CD4-positive, alpha-beta T cell (primary cell): ENCODE measurements around the gene ZNF609. TPM values are rescaled to one million over a fixed set of nuclear protein-coding genes. Genes with fewer than 3 reads are reported as not detected.

Source experiments
- ATAC-seq: fragments of 200-7000 bp; cut with Tn5 transposase; one replicate; pipeline ENCODE4 v1.10.0; 2022; ENCODE audit warnings: mild to moderate bottlenecking; ENCODE audit not compliant: poor library complexity
- CTCF ChIA-PET: fragments of 350-600 bp; sonication (Branson Sonifier 250); formaldehyde crosslinking; loops from one replicate; lab custom pipeline; 2021; ENCODE audit warnings: antibody characterized with exemption, inconsistent platforms; lab: Charles Lee
- POLR2A ChIA-PET: fragments of 350-600 bp; sonication (Branson Sonifier 250); formaldehyde crosslinking; loops from one replicate; lab custom pipeline; 2021; ENCODE audit warnings: antibody characterized with exemption, inconsistent platforms; lab: Charles Lee
- DNase-seq, 14 experiments: peaks; one replicate each; pipeline ENCODE4 v3.0.0-alpha.2; 2013 to 2020; ENCODE audit warnings: mixed read lengths in 2 of 14
- H3K27ac ChIP-seq, 2 donors: one replicate each; pipeline versions ENCODE4 v1.5.1 to v1.7.0; 2013; ENCODE audit warnings: low read length in 2 of 2, low read depth in 1 of 2, mild to moderate bottlenecking in 1 of 2
- H3K27me3 ChIP-seq, 2 experiments: 1 replicate in 1 of 2; 2 replicates in 1 of 2; pipeline versions ENCODE4 v1.6.1 to v1.7.0; 2013; ENCODE audit warnings: low read length in 2 of 2, control low read depth in 1 of 2, mild to moderate bottlenecking in 1 of 2, moderate library complexity in 1 of 2; ENCODE audit not compliant: insufficient read depth in 2 of 2, control insufficient read depth in 1 of 2
- H3K36me3 ChIP-seq: one replicate; pipeline ENCODE4 v1.6.1; 2013; ENCODE audit warnings: low read length, control low read depth; ENCODE audit not compliant: insufficient read depth
- H3K4me1 ChIP-seq: one replicate; pipeline ENCODE4 v1.6.1; 2013; ENCODE audit warnings: low read length, control low read depth; ENCODE audit not compliant: insufficient read depth
- H3K4me3 ChIP-seq: one replicate; pipeline ENCODE4 v1.5.1; 2013; ENCODE audit warnings: mild to moderate bottlenecking, low read length, moderate library complexity
- H3K9me3 ChIP-seq, 2 experiments: 1 replicate in 1 of 2; 2 replicates in 1 of 2; pipeline versions ENCODE4 v1.6.1 to v1.7.0; 2013; ENCODE audit warnings: low read length in 2 of 2, mild to moderate bottlenecking in 2 of 2, control low read depth in 1 of 2, moderate library complexity in 1 of 2; ENCODE audit not compliant: control insufficient read depth in 1 of 2, insufficient read depth in 1 of 2
- H3K27ac Mint-ChIP-seq: one replicate; pipeline ENCODE4 v1.8.0; 2020; ENCODE audit warnings: mixed read lengths
- H3K27me3 Mint-ChIP-seq: one replicate; pipeline ENCODE4 v1.8.0; 2021; ENCODE audit warnings: mixed read lengths
- H3K36me3 Mint-ChIP-seq: one replicate; pipeline ENCODE4 v1.8.0; 2021; ENCODE audit warnings: low read depth, mixed read lengths
- H3K4me1 Mint-ChIP-seq: one replicate; pipeline ENCODE4 v1.8.0; 2021; ENCODE audit warnings: low read depth, mixed read lengths
- H3K4me3 Mint-ChIP-seq: one replicate; pipeline ENCODE4 v1.8.0; 2020; ENCODE audit warnings: mild to moderate bottlenecking, mixed read lengths
- H3K9me3 Mint-ChIP-seq: one replicate; pipeline ENCODE4 v1.8.0; 2020; ENCODE audit warnings: mixed read lengths
- CTCF ChIP-seq: fragments of 200-600 bp; IDR thresholded peaks from one replicate; pipeline ENCODE4 v1.8.0; 2022; ENCODE audit warnings: antibody characterized with exemption, mild to moderate bottlenecking
- intact Hi-C, 2 experiments: fragments of 100-400 bp; cut with DNase I in 1 of 2; cut with micrococcal nuclease in 1 of 2; formaldehyde crosslinking; loops; one replicate each; pipeline versions ENCODE4 v1.15.1 to v1.9.0; 2023 to 2025; cut with DNase I, micrococcal nuclease
- total RNA-seq, 174 experiments: library from RNA in 2 of 174; stranded (reverse) in 2 of 174; gene quantifications; one replicate each; pipeline ENCODE4 v1.2.3 and lab custom pipeline; 2021 to 2026

The ZNF609 gene
- total RNA-seq, 2 experiments from 2014 or later: 62.4 to 65.3 TPM

- POLR2A ChIA-PET: no interaction called here
Measured at GRCh38 chr15:64698823-64699222, 238.4 kb downstream of the ZNF609 start.

GRCh38 chr15:64699751-64700388, 239.5 kb downstream of the ZNF609 start:
- intact Hi-C loops: loop anchor here in 1 of 2 experiments (5.0 kb wide), 2 partner anchors 538 to 587 kb away; partner anchors contain the start of genes PARP16 and PPIB
- Mint-ChIP-seq H3K4me3 (peak overlapping the region; percentile 85), H3K36me3 (peaks cover 26% of the 10 kb centered on the region), H3K9me3 (no peaks in the 10 kb centered on the region), H3K4me1 (peaks cover 83% of the 10 kb centered on the region), H3K27ac (peak overlapping the region; percentile 62), H3K27me3 (no peaks in the 10 kb centered on the region)
- Histone ChIP-seq H3K27me3 (no peaks in the 10 kb centered on the region), H3K9me3 (no peaks in the 10 kb centered on the region), H3K4me1 (peaks cover 57% of the 10 kb centered on the region), H3K27ac (no peak overlapping the region), H3K4me3 (no peak overlapping the region), H3K36me3 (peaks cover 10% of the 10 kb centered on the region)
- POLR2A ChIA-PET: interaction anchor here (0.8 kb wide), 1 partner anchor 28 kb away, joined by 3 read pairs; no protein-coding TSS in a partner anchor
- ATAC-seq (no peak), DNase-seq (no peak)
- CTCF ChIA-PET: interaction anchor here (2.3 kb wide), 1 partner anchor 28 kb away, joined by 9 read pairs; no protein-coding TSS in a partner anchor
- no peak for TF ChIP-seq CTCF

More at GRCh38 chr15:64698823-64699222, 238.4 kb downstream of the ZNF609 start:
- CTCF ChIA-PET: interaction anchor here (2.4 kb wide), 1 partner anchor 29 kb away, joined by 11 read pairs; no protein-coding TSS in a partner anchor
- no peak overlapping the region for H3K4me3 ChIP-seq
- intact Hi-C loops: no loop called here
- DNase-seq: no peak
- H3K27ac Mint-ChIP-seq: peak overlapping the region; percentile 62
- H3K36me3 ChIP-seq: peaks cover 10% of the 10 kb centered on the region
- no peaks in the 10 kb centered on the region for H3K27me3 ChIP-seq
- H3K9me3 ChIP-seq: no peaks in the 10 kb centered on the region
- no peaks in the 10 kb centered on the region for H3K27me3 Mint-ChIP-seq
- ATAC-seq: no peak
- no peak for TF ChIP-seq CTCF
- peaks cover 56% of the 10 kb centered on the region for H3K4me1 ChIP-seq
- no peak overlapping the region for H3K4me3 Mint-ChIP-seq
- no peak overlapping the region for H3K27ac ChIP-seq
- H3K4me1 Mint-ChIP-seq: peaks cover 85% of the 10 kb centered on the region
- no peaks in the 10 kb centered on the region for H3K9me3 Mint-ChIP-seq
- peaks cover 28% of the 10 kb centered on the region for H3K36me3 Mint-ChIP-seq

- ChIA-PET CTCF (interaction anchor here (0.7 to 2.3 kb wide), 3 partner anchors 27 to 1761 kb away, joined by 3 to 9 read pairs (median 5); no protein-coding TSS in a partner anchor), POLR2A (interaction anchor here (1.1 to 1.3 kb wide), 2 partner anchors 27 to 193 kb away, joined by 3 to 4 read pairs; no protein-coding TSS in a partner anchor)
- H3K27me3 ChIP-seq: no peaks in the 10 kb centered on the region
- Mint-ChIP-seq H3K36me3 (peaks cover 16% of the 10 kb centered on the region), H3K27me3 (no peaks in the 10 kb centered on the region), H3K4me1 (peaks cover 74% of the 10 kb centered on the region), H3K9me3 (no peaks in the 10 kb centered on the region), H3K27ac (peak overlapping the region; percentile 62), H3K4me3 (peak overlapping the region; percentile 85)
- intact Hi-C loops: loop anchor here in 1 of 2 experiments (5.0 kb wide), 2 partner anchors 539 to 586 kb away; partner anchors contain the start of genes PARP16 and PPIB
- H3K9me3 ChIP-seq: no peaks in the 10 kb centered on the region
- H3K27ac ChIP-seq: no peak overlapping the region
- no peak overlapping the region for H3K4me3 ChIP-seq
- no peak for TF ChIP-seq CTCF
- H3K4me1 ChIP-seq: peaks cover 57% of the 10 kb centered on the region
- H3K36me3 ChIP-seq: peaks cover under 1% of the 10 kb centered on the region
- DNase-seq (peak in 1 of 14 experiments; percentile 17), ATAC-seq (no peak)
Measured at GRCh38 chr15:64701051-64701450, 240.7 kb downstream of the ZNF609 start.
